Lower leg skin (tissue), 3 donors: ENCODE data around the gene PACS2.

Experiments used
- CTCF ChIP-seq, 3 donors: fragments of 450-650 bp; IDR thresholded peaks; one replicate each; pipeline ENCODE4 v1.5.1; 2016; ENCODE audit warnings: antibody characterized with exemption in 3 of 3, mild to moderate bottlenecking in 3 of 3, moderate library complexity in 2 of 3
- POLR2A ChIP-seq, 2 donors: fragments of 450-650 bp; IDR thresholded peaks; one replicate each; pipeline ENCODE4 v1.6.1; 2016 to 2017; ENCODE audit warnings: antibody characterized with exemption in 2 of 2, mild to moderate bottlenecking in 1 of 2, moderate library complexity in 1 of 2

GRCh38 chr14:105326891-105327694 is 12.5 kb downstream of the PACS2 start:
- TF ChIP-seq POLR2A (IDR thresholded peaks at IDR 0.05) (no peak), CTCF (IDR thresholded peaks at IDR 0.05) (no peak)
